ENCODE measurements around the gene AMDHD2.

DNA sequence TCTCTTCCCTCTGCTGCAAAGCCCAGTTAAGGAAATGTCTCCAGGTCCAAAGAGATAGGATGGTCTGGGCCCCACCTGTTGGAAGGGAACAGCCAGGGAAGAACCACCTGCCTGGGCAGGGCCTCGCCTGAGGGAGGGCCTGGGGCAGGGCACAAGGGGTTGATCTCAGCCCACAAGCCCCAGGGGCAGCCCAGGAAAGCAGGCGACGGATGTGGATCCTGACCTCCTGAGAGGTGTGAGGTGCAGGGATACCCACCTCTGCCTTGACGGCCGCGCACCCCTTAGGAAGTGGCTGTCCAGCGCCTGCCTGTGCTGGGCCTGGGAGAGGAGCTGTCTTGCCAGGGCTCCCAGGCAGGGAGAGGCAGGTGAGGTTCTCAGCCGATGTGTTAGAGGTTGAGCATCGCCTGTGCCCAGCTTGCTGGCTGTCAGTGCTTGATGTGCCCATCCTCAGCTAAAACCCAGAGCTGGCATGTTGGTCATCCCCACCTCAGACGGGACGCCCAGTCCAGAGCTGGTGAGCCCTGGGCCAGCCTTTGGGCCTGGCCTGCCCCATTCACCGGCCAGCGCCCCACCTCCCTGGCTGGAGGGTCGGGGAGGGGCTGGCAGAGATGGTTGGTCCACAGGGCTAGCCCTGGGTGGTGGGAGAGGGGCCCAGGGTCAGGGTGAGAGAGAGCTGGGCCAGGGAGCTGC lies 10.6 kb downstream of the AMDHD2 start:
- TF ChIP-seq, protein P1, sequence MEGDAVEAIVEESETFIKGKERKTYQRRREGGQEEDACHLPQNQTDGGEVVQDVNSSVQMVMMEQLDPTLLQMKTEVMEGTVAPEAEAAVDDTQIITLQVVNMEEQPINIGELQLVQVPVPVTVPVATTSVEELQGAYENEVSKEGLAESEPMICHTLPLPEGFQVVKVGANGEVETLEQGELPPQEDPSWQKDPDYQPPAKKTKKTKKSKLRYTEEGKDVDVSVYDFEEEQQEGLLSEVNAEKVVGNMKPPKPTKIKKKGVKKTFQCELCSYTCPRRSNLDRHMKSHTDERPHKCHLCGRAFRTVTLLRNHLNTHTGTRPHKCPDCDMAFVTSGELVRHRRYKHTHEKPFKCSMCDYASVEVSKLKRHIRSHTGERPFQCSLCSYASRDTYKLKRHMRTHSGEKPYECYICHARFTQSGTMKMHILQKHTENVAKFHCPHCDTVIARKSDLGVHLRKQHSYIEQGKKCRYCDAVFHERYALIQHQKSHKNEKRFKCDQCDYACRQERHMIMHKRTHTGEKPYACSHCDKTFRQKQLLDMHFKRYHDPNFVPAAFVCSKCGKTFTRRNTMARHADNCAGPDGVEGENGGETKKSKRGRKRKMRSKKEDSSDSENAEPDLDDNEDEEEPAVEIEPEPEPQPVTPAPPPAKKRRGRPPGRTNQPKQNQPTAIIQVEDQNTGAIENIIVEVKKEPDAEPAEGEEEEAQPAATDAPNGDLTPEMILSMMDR (IDR thresholded peaks at IDR 0.05; ENCODE audit: low read depth, low read length, poor library complexity, severe bottlenecking) = no peak
- no peak for TF ChIP-seq EZH2phosphoT487 (IDR thresholded peaks at IDR 0.05; ENCODE audit: borderline replicate concordance, low read length)

All from DOHH2 (cell line).